Brain microvascular endothelial cell (primary cell): ENCODE data around the gene DOCK10.

ENCODE experiments used
- DNase-seq: peaks from one replicate; pipeline ENCODE4 v3.0.0-alpha.2; 2020
- H3K27ac ChIP-seq: fragments of 250-450 bp; sonication (Bioruptor Pico); 2 replicates; pipeline ENCODE4 v1.5.1; 2020; ENCODE audit warnings: mild to moderate bottlenecking, moderate library complexity
- H3K27me3 ChIP-seq: fragments of 250-450 bp; sonication (Bioruptor Pico); replicated peaks from 2 replicates; pipeline ENCODE4 v1.5.1; 2020; ENCODE audit warnings: mild to moderate bottlenecking
- H3K36me3 ChIP-seq: fragments of 250-450 bp; sonication (Bioruptor Pico); replicated peaks from 2 replicates; pipeline ENCODE4 v1.5.1; 2020; ENCODE audit warnings: mild to moderate bottlenecking
- H3K4me3 ChIP-seq: 2 replicates; pipeline ENCODE4 v1.5.1; 2011; ENCODE audit warnings: low read depth, mild to moderate bottlenecking, control low read depth, low read length, moderate library complexity
- in situ Hi-C: cut with HindIII; loops from 2 replicates; pipeline ENCODE4 v1.10.0; 2017; ENCODE audit warnings: low sequenced_read_pairs, low pct_ligation_motif_present
- TF ChIP-seq, protein P1 (sequence below): IDR thresholded peaks from 2 replicates; pipeline ENCODE4 v1.5.1; 2011; ENCODE audit warnings: low read depth, mild to moderate bottlenecking, moderate library complexity, low read length, control low read depth, inconsistent platforms; ENCODE audit errors: missing control alignments

Gene DOCK10

DNA sequence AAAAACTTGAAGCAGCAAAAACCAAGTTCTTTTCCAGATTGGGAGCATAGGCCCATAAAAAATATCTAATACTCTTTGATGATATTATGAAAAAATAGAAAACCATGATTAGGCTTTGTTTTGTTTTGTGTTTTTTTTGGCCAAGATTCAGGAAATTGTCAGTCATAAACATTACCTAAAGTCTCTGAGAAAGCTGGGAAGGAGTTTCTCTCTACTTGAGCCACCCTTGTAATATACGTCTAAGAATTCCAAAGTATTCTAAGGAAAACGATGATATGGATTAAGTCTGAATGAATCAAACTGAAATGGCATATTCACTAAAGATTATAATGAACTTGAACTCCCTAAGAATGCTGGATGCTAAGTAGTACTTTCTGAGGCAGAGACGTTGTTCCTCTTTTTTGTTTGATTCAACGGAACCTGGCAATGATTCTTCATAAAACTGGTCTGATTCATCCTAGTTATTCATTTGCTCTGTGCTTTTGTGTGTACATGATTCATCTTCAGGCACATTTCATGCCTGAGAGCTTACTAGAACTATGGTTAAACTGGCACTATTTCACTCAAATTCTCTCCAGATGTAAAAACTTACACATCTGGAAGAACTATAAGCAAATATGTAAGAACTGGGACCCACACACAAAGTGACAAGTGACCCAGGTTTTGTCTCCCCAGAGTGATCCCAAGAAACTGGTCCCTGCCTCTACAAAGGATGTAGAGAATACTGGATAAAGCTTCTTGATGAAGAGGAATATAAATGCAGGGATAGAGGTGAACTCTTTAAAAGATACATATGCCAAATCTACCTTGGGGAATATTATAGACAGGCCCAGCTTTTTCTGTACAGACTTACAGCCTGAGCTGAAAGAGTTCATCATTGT is 159.7 kb downstream of the DOCK10 start:
- peak; percentile 72 for DNase-seq
- in situ Hi-C loops: no loop called here
- TF ChIP-seq, protein P1, sequence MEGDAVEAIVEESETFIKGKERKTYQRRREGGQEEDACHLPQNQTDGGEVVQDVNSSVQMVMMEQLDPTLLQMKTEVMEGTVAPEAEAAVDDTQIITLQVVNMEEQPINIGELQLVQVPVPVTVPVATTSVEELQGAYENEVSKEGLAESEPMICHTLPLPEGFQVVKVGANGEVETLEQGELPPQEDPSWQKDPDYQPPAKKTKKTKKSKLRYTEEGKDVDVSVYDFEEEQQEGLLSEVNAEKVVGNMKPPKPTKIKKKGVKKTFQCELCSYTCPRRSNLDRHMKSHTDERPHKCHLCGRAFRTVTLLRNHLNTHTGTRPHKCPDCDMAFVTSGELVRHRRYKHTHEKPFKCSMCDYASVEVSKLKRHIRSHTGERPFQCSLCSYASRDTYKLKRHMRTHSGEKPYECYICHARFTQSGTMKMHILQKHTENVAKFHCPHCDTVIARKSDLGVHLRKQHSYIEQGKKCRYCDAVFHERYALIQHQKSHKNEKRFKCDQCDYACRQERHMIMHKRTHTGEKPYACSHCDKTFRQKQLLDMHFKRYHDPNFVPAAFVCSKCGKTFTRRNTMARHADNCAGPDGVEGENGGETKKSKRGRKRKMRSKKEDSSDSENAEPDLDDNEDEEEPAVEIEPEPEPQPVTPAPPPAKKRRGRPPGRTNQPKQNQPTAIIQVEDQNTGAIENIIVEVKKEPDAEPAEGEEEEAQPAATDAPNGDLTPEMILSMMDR: no peak
- peaks cover 9% of the 10 kb centered on the region for H3K36me3 ChIP-seq
- H3K4me3 ChIP-seq: no peak overlapping the region
- H3K27me3 ChIP-seq: no peaks in the 10 kb centered on the region
- H3K27ac ChIP-seq: peak overlapping the region; percentile 89

DNA sequence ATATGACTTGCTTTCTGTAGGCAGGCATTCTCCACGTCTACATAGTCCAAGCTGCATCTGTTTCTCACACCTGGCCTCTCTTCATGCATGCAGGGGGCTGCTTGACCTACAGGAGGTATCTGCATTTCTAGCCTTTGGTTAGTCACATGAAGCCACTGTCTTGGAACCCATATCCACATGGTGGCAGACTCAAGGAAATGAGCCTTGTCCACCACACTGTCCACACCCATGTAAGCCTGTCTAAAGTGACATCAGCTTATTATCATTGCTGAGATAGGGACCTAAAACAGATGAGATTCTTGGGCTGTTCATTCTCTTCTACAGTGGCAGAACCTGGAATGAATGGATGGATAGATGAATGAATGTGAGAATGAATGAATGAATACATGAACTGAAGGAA is 160.4 kb downstream of the DOCK10 start:
- TF ChIP-seq, protein P1: no peak
- Histone ChIP-seq H3K4me3 (no peak overlapping the region), H3K36me3 (peaks cover 13% of the 10 kb centered on the region), H3K27me3 (no peaks in the 10 kb centered on the region), H3K27ac (peak overlapping the region; percentile 89)
- DNase-seq: no peak
- in situ Hi-C loops: no loop called here

DNA sequence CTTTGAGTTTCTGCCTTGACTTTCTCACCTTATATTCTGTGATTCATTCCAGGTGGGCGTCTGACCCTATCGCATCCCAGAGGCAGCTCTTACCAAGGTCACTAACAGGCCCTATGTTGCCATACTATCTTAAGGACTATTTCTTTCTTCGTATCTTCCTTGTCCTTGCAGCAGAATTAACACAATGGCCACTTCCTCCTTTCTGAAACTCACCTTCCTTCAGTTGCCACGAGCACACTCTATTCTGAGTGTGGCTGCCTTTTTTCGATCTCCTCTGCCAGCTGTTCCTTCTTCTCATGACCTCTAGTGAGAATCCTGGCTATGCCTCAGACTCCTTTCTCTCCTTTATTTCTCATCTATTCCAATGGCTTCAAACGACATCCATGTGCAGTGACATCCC is 165.7 kb downstream of the DOCK10 start:
- DNase-seq: no peak
- Histone ChIP-seq H3K4me3 (no peak overlapping the region), H3K27ac (no peak overlapping the region), H3K27me3 (no peaks in the 10 kb centered on the region), H3K36me3 (peaks cover 30% of the 10 kb centered on the region)
- TF ChIP-seq, protein P1: no peak
- in situ Hi-C loops: no loop called here

DNA sequence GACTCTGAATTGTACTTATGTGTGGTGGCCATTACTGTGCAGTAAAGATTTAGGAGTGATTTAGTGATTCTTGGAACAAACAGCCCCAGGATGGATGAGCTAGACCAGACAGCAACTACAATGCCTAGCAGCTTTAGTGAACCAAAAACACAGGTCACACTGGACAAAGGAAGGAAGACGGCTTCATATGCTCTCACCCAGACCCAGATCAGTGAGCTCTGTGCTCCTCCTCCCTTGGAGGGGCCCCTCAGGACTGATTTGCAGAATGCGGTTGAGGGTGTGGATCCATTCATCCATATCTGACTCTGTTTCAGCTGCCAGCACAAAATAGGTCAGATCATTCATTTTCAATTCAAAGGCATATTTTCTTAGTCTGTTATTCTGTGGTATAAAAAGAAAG is 166.4 kb downstream of the DOCK10 start:
- peaks cover 30% of the 10 kb centered on the region for H3K36me3 ChIP-seq
- no peak overlapping the region for H3K27ac ChIP-seq
- in situ Hi-C loops: no loop called here
- TF ChIP-seq, protein P1: no peak
- no peak for DNase-seq
- no peaks in the 10 kb centered on the region for H3K27me3 ChIP-seq
- H3K4me3 ChIP-seq: no peak overlapping the region

DNA sequence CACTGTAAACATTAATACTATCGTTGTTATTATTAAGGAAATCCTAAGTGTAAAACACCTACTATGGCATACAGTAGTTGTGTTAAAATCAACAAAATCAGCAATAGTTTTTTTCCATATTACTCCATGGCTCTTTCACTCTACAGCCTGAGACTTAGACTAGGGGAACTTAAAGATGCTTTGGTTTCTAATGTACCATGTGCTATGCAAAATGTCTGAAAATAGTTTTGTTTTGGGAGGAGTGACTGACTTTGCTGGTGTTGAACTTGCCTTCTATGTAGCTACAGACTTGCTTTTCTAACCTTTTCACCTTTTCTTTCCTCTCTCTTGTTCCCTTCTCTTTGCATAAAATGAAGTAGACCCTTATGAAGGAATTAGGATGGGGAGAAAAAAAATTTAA is 167.1 kb downstream of the DOCK10 start:
- no peak for DNase-seq
- TF ChIP-seq, protein P1: no peak
- Histone ChIP-seq H3K27ac (no peak overlapping the region), H3K4me3 (no peak overlapping the region), H3K27me3 (no peaks in the 10 kb centered on the region), H3K36me3 (peaks cover 30% of the 10 kb centered on the region)
- in situ Hi-C loops: no loop called here
